AG04450 (cell line): ENCODE measurements around the gene RBBP6. TPM values are rescaled to one million over a fixed set of nuclear protein-coding genes. Genes with fewer than 3 reads are reported as not detected.

Experiments used
- CTCF ChIA-PET: fragments of 300-600, 350-600 bp; formaldehyde crosslinking; extraction: SDS; loops from one replicate; lab custom pipeline; 2022; ENCODE audit warnings: antibody characterized with exemption, inconsistent platforms; lab: Charles Lee
- POLR2A ChIA-PET: fragments of 350-600 bp; formaldehyde crosslinking; extraction: SDS; loops from one replicate; lab custom pipeline; 2021; ENCODE audit warnings: antibody characterized with exemption, inconsistent platforms; lab: Yijun Ruan, JAX
- DNase-seq: peaks from one replicate; pipeline ENCODE4 v3.0.0-alpha.2; 2011; ENCODE audit warnings: low read depth, low spot score
- H3K27ac ChIP-seq: one replicate; pipeline ENCODE4 v1.5.1; 2012; ENCODE audit warnings: low read depth, low read length, control low read depth
- H3K27me3 ChIP-seq: one replicate; pipeline ENCODE4 v1.6.0; 2012; ENCODE audit warnings: low read length; ENCODE audit not compliant: control insufficient read depth, insufficient read depth
- H3K4me3 ChIP-seq: 2 replicates; pipeline ENCODE4 v1.5.1; 2011; ENCODE audit warnings: mild to moderate bottlenecking, low read depth, low read length, control low read depth
- H3K9me3 ChIP-seq: 2 replicates; pipeline ENCODE4 v1.5.1; 2012; ENCODE audit warnings: low read length; ENCODE audit not compliant: control insufficient read depth, insufficient read depth
- CTCF ChIP-seq: IDR thresholded peaks from 2 replicates; pipeline ENCODE4 v1.5.1; 2011; ENCODE audit warnings: low read depth, low read length, control low read depth, inconsistent platforms
- polyA plus RNA-seq: library from polyadenylated mRNA; depleted of rRNA; stranded (reverse); fragments of >200 nt; gene quantifications from 2 replicates; pipeline ENCODE4 v1.2.3, GENCODE V29; 2011

Gene RBBP6
- polyA plus RNA-seq, 1 experiment = 41.7 TPM

DNA sequence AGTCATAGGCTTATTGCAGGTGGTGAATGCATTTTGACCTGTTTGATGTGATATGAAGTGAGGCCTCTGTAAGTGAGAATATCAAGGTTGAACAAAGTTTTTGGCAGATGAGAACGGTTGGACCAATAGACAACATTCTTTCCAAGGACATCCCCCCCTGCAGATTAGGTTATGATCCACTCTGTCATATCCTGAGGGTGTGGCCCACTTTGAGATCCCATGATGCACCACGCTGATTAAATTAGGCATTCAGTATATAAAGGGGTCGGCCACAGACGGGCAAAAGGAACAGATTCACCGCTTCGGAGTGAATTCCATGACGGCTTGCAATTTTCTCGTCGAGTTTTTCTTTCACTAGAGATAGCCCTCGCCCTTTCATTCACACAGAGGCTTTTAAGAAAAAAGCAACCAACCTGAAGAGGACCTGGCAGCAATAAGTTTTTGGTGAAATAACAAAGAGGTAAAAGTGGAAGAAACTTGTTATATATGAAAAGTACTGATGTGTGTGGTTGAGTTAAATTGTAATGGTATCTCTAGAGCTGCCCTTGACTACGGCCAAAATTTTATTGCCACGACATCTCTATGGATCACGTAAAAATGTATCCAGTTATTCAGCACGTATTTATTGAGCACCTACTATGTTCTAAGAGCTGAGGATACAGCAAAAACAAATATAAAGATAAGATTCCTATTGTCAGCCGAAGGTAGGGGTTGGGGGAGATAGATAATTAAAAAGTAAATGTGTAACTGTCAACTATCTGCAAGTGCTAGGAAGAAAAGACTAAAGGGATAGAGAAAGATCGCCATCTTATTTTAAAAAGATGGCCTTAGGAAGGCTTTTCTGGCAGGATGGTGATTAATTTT, 1.7 kb upstream of the RBBP6 start:
- TF ChIP-seq CTCF = no peak
- ChIA-PET POLR2A (interaction anchor here (0.7 kb wide), 1 partner anchor 17 kb away, joined by 3 read pairs; no protein-coding TSS in a partner anchor), CTCF (interaction anchor here (0.6 to 4.3 kb wide), 6 partner anchors 12 to 752 kb away, joined by 3 to 29 read pairs (median 4); no protein-coding TSS in a partner anchor)
- H3K9me3 ChIP-seq = no peaks in the 10 kb centered on the region
- no peak overlapping the region for H3K4me3 ChIP-seq
- no peak overlapping the region for H3K27ac ChIP-seq
- no peaks in the 10 kb centered on the region for H3K27me3 ChIP-seq
- no peak for DNase-seq

- H3K27me3 ChIP-seq = no peaks in the 10 kb centered on the region
- CTCF ChIA-PET = interaction anchor here (0.5 to 1.6 kb wide), 15 partner anchors 10 to 687 kb away, joined by 3 to 11 read pairs (median 4); no protein-coding TSS in a partner anchor
- no peak for DNase-seq
- H3K9me3 ChIP-seq = no peaks in the 10 kb centered on the region
- TF ChIP-seq CTCF = peak; percentile 41
- POLR2A ChIA-PET = interaction anchor here (0.6 to 0.7 kb wide), 3 partner anchors 15 to 36 kb away, joined by 3 to 4 read pairs (median 3); no protein-coding TSS in a partner anchor
- peak overlapping the region; percentile 49 for H3K27ac ChIP-seq
- peak overlapping the region; percentile 83 for H3K4me3 ChIP-seq
These were observed 541 bp upstream of the RBBP6 start for GRCh38 chr16:24538756-24539294.

GRCh38 chr16:24539850-24540601, 660 bp downstream of the RBBP6 start:
- no peak for TF ChIP-seq CTCF
- no peaks in the 10 kb centered on the region for H3K27me3 ChIP-seq
- peak overlapping the region; percentile 92 for H3K4me3 ChIP-seq
- H3K9me3 ChIP-seq = no peaks in the 10 kb centered on the region
- H3K27ac ChIP-seq = peak overlapping the region; percentile 99
- ChIA-PET CTCF (interaction anchor here (1.1 to 3.6 kb wide), 2 partner anchors 10 to 23 kb away, joined by 7 to 15 read pairs; no protein-coding TSS in a partner anchor), POLR2A (no interaction called here)
- DNase-seq = no peak

DNA sequence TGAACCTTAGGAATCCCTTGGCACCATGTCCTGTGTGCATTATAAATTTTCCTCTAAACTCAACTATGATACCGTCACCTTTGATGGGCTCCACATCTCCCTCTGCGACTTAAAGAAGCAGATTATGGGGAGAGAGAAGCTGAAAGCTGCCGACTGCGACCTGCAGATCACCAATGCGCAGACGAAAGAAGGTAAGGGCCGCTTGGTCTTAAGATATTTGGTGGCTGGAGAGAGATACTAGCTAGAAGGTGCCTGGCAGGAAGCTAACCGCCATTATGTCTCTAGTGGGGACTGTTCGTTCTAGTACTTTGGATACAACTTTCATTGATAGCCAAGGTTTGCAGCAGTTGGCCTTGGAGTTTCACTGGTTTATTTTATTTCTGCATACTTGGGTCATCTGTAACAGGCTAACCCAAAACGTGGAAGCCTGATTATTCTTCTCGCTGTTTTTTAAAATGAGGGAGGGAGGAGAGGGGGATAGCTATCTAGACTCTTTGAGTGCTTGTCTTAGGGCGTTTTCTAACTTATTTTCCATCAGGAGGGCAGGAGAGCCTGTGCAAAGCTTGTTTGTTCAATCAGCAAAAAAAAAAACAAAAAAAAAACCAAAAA, 1.3 kb downstream of the RBBP6 start:
- CTCF ChIA-PET = interaction anchor here (0.6 to 3.6 kb wide), 4 partner anchors 9 to 166 kb away, joined by 3 to 15 read pairs (median 6); no protein-coding TSS in a partner anchor
- no peak for TF ChIP-seq CTCF

More for the DNA sequence above, 1.3 kb downstream of the RBBP6 start:
- peak overlapping the region; percentile 62 for H3K27ac ChIP-seq
- no peak for DNase-seq
- H3K27me3 ChIP-seq = no peaks in the 10 kb centered on the region
- no peaks in the 10 kb centered on the region for H3K9me3 ChIP-seq
- peak overlapping the region; percentile 92 for H3K4me3 ChIP-seq
- POLR2A ChIA-PET = no interaction called here
